ENCODE measurements around the gene HMX1.

HMX1 gene

GRCh38 chr4:8817813-8818062 is 53.9 kb downstream of the HMX1 start:
- DNase-seq, result no peak

- no peak for DNase-seq
Measured at GRCh38 chr4:8817096-8817812, 54.4 kb downstream of the HMX1 start.
